ENCODE measurements around the gene RHOT2. TPM values are rescaled to one million over a fixed set of nuclear protein-coding genes. Genes with fewer than 3 reads are reported as not detected.

RHOT2 gene
- total and polyA plus RNA-seq, 2 of the 8 experiments (the other 6 are each of a cell fraction or from before 2014, with no cell fraction given): 149 to 194 TPM

DNA sequence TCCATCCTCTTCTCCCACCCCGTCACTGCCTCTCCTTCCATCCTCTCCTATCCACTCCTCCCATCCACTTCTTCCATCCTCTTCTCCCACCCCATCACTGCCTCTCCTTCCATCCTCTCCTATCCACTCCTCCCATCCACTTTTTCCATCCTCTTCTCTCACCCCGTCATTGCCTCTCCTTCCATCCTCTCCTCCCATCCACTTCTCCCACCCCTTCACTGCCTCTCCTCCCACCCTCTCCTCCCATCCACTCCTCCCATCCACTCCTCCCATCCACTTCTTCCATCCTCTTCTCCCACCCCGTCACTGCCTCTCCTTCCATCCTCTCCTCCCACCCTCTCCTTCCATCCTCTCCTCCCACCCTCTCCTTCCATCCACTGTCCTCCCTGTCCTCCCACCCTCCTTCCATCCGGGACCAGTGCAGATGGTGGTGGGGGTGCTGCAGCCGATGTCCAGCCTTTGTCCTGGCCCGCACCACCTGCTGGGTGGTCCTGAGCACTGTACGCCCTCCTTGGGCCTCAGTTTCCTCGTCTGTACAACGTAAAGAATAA lies 36.0 kb upstream of the RHOT2 start (continued):
- TF ChIP-seq POLR2AphosphoS5 (IDR thresholded peaks at IDR 0.05; ENCODE audit: low read depth, low read length) (no peak), EZH2 (IDR thresholded peaks at IDR 0.05; ENCODE audit: low read depth, low read length, severe bottlenecking) (no peak), JUN (IDR thresholded peaks at IDR 0.05; ENCODE audit: low read depth, low read length) (no peak), EGR1 (IDR thresholded peaks at IDR 0.05; ENCODE audit: borderline replicate concordance, low read depth, low read length) (no peak)
- TF ChIP-seq, protein P1, sequence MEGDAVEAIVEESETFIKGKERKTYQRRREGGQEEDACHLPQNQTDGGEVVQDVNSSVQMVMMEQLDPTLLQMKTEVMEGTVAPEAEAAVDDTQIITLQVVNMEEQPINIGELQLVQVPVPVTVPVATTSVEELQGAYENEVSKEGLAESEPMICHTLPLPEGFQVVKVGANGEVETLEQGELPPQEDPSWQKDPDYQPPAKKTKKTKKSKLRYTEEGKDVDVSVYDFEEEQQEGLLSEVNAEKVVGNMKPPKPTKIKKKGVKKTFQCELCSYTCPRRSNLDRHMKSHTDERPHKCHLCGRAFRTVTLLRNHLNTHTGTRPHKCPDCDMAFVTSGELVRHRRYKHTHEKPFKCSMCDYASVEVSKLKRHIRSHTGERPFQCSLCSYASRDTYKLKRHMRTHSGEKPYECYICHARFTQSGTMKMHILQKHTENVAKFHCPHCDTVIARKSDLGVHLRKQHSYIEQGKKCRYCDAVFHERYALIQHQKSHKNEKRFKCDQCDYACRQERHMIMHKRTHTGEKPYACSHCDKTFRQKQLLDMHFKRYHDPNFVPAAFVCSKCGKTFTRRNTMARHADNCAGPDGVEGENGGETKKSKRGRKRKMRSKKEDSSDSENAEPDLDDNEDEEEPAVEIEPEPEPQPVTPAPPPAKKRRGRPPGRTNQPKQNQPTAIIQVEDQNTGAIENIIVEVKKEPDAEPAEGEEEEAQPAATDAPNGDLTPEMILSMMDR (IDR thresholded peaks at IDR 0.05; ENCODE audit: control extremely low read depth in 1 of 3, insufficient read depth in 1 of 3, low read depth in 1 of 3, low read length in 3 of 3): no peak

Measured in H1 (cell line).